Esophagus muscularis mucosa (tissue), 4 donors: ENCODE measurements around the gene RIC1. TPM values are rescaled to one million over a fixed set of nuclear protein-coding genes. Genes with fewer than 3 reads are reported as not detected.

Experiments
- DNase-seq: peaks from one replicate; pipeline ENCODE4 v3.0.0-alpha.2; 2017; ENCODE audit errors: extremely low spot score
- H3K27ac ChIP-seq, 4 donors: fragments of 200-600 bp; sonication (generic); replicated peaks in 1 of 4; 1 replicate in 3 of 4; 2 replicates in 1 of 4; pipeline ENCODE4 v1.5.1; 2016 to 2019; ENCODE audit warnings: mild to moderate bottlenecking in 1 of 4
- H3K27me3 ChIP-seq, 4 donors: fragments of 200-600 bp; sonication (generic); one replicate each; pipeline versions ENCODE4 v1.5.1 to v1.6.0; 2016 to 2019
- H3K36me3 ChIP-seq, 4 donors: fragments of 200-600 bp; sonication (generic); one replicate each; pipeline ENCODE4 v1.5.1; 2016 to 2019
- H3K4me1 ChIP-seq, 4 donors: fragments of 200-600 bp; sonication (generic); one replicate each; pipeline ENCODE4 v1.5.1; 2016 to 2019
- H3K4me3 ChIP-seq, 4 donors: fragments of 200-600 bp; sonication (generic); 1 replicate in 2 of 4; 2 replicates in 2 of 4; pipeline ENCODE4 v1.5.1; 2016 to 2019; ENCODE audit warnings: mild to moderate bottlenecking in 4 of 4, moderate library complexity in 1 of 4
- H3K9me3 ChIP-seq, 4 donors: fragments of 200-600 bp; sonication (generic); 1 replicate in 3 of 4; 2 replicates in 1 of 4; pipeline ENCODE4 v1.5.1; 2016 to 2019
- CTCF ChIP-seq, 3 experiments: fragments of 200-600 bp in 2 of 3; fragments of 450-650 bp in 1 of 3; sonication (generic) in 2 of 3; IDR thresholded peaks; one replicate each; pipeline ENCODE4 v1.5.1; 2017 to 2019; ENCODE audit warnings: antibody characterized with exemption in 3 of 3, mild to moderate bottlenecking in 2 of 3, moderate library complexity in 1 of 3
- EP300 ChIP-seq: sonication (generic); formaldehyde crosslinking; IDR thresholded peaks from one replicate; pipeline ENCODE4 v1.6.1; 2017; ENCODE audit warnings: antibody characterized with exemption
- POLR2A ChIP-seq: fragments of 450-650 bp; IDR thresholded peaks from one replicate; pipeline ENCODE4 v1.6.1; 2017; ENCODE audit warnings: antibody characterized with exemption, moderate library complexity, mild to moderate bottlenecking, low read depth
- POLR2AphosphoS5 ChIP-seq, 2 donors: sonication (generic); formaldehyde crosslinking; IDR thresholded peaks; one replicate each; pipeline ENCODE4 v1.6.1; 2017; ENCODE audit warnings: antibody characterized with exemption in 2 of 2
- WGBS: methylation state at CpG from one replicate; pipeline ENCODE4 v1.1.5; 2018; 5-methylcytosine and 5-hydroxymethylcytosine counted together
- intact Hi-C: fragments of 100-400 bp; cut with DNase I; formaldehyde crosslinking; loops from one replicate; pipeline ENCODE4 v1.15.1; 2023
- total RNA-seq, 4 donors: library from RNA; depleted of rRNA; stranded (reverse); fragments of >200 nt; gene quantifications; one replicate each; pipeline versions ENCODE4 v1.1.0 to v1.2.1, GENCODE V29; 2016

Gene RIC1
- total RNA-seq, 4 donors from 2014 or later, result 51.6 to 64.9 (median 57.4) TPM

- Histone ChIP-seq H3K4me3 (no peak overlapping the region), H3K4me1 (no peaks in the 10 kb centered on the region), H3K27me3 (no peaks in the 10 kb centered on the region), H3K27ac (no peak overlapping the region), H3K9me3 (no peaks in the 10 kb centered on the region), H3K36me3 (peaks cover 42 to 97% (median 72%) of the 10 kb centered on the region in 4 donors)
- DNase-seq, result no peak
- intact Hi-C loops, result no loop called here
- no peak for TF ChIP-seq POLR2AphosphoS5 (IDR thresholded peaks at IDR 0.05)
- no peak for TF ChIP-seq EP300
- TF ChIP-seq CTCF (IDR thresholded peaks at IDR 0.05), result no peak
- no peak for TF ChIP-seq POLR2A
- 93% methylated on average over 4 of the region's 4 CpGs for WGBS
Measured at GRCh38 chr9:5762421-5762820, 133.5 kb downstream of the RIC1 start.

- 83% methylated on average over 1 of the region's 1 CpG for WGBS
- Histone ChIP-seq H3K27me3 (no peaks in the 10 kb centered on the region), H3K4me3 (no peak overlapping the region), H3K4me1 (peaks cover 0 to 4% (median 0%) of the 10 kb centered on the region in 4 donors), H3K27ac (no peak overlapping the region), H3K36me3 (peaks cover 53 to 97% (median 76%) of the 10 kb centered on the region in 4 donors), H3K9me3 (no peaks in the 10 kb centered on the region)
- TF ChIP-seq POLR2A, result no peak
- no peak for TF ChIP-seq POLR2AphosphoS5 (IDR thresholded peaks at IDR 0.05)
- TF ChIP-seq EP300, result no peak
- no peak for TF ChIP-seq CTCF (IDR thresholded peaks at IDR 0.05)
- intact Hi-C loops, result no loop called here
- no peak for DNase-seq
Measured at GRCh38 chr9:5764130-5764868, 135.4 kb downstream of the RIC1 start.

- H3K27me3 ChIP-seq, result no peaks in the 10 kb centered on the region
- H3K36me3 ChIP-seq, result peaks cover 65 to 98% (median 93%) of the 10 kb centered on the region in 4 donors
- intact Hi-C loops, result no loop called here
- peaks cover 0 to 4% (median 0%) of the 10 kb centered on the region in 4 donors for H3K4me1 ChIP-seq
- no peak for TF ChIP-seq CTCF (IDR thresholded peaks at IDR 0.05)
- TF ChIP-seq EP300, result no peak
- TF ChIP-seq POLR2A, result no peak
- no peak for TF ChIP-seq POLR2AphosphoS5 (IDR thresholded peaks at IDR 0.05)
- no peak overlapping the region for H3K27ac ChIP-seq
- H3K4me3 ChIP-seq, result no peak overlapping the region
- WGBS, result 86% methylated on average over 5 of the region's 5 CpGs
- no peak for DNase-seq
- H3K9me3 ChIP-seq, result no peaks in the 10 kb centered on the region
Measured at GRCh38 chr9:5767968-5768932, 139.3 kb downstream of the RIC1 start.

GRCh38 chr9:5773324-5773999 is 144.6 kb downstream of the RIC1 start:
- Histone ChIP-seq H3K9me3 (peaks cover 0 to 3% (median under 1%) of the 10 kb centered on the region in 4 donors), H3K4me1 (peaks cover 0 to 4% (median 0%) of the 10 kb centered on the region in 4 donors), H3K27ac (no peak overlapping the region), H3K36me3 (peaks cover 55 to 97% (median 87%) of the 10 kb centered on the region in 4 donors), H3K4me3 (no peak overlapping the region), H3K27me3 (no peaks in the 10 kb centered on the region)
- DNase-seq, result no peak
- intact Hi-C loops, result no loop called here
- no peak for TF ChIP-seq POLR2A
- no peak for TF ChIP-seq CTCF (IDR thresholded peaks at IDR 0.05)
- TF ChIP-seq EP300, result no peak
- TF ChIP-seq POLR2AphosphoS5 (IDR thresholded peaks at IDR 0.05), result no peak
- WGBS, result 93% methylated on average over 3 of the region's 3 CpGs
